GM03348 (cell line): ENCODE results near the gene ANKRD11.
A peak's percentile ranks its signal among the peaks of the same experiment; 100 is the strongest.
"Not testable (repeated sequence)": the region's sequence is repeated elsewhere in the genome, so short reads cannot be mapped to it uniquely, and the experiment has no call there.

Experiments
- DNase-seq: peaks from one replicate; pipeline ENCODE4 v3.0.0; 2012; ENCODE audit warnings: low spot score

Gene ANKRD11

DNA sequence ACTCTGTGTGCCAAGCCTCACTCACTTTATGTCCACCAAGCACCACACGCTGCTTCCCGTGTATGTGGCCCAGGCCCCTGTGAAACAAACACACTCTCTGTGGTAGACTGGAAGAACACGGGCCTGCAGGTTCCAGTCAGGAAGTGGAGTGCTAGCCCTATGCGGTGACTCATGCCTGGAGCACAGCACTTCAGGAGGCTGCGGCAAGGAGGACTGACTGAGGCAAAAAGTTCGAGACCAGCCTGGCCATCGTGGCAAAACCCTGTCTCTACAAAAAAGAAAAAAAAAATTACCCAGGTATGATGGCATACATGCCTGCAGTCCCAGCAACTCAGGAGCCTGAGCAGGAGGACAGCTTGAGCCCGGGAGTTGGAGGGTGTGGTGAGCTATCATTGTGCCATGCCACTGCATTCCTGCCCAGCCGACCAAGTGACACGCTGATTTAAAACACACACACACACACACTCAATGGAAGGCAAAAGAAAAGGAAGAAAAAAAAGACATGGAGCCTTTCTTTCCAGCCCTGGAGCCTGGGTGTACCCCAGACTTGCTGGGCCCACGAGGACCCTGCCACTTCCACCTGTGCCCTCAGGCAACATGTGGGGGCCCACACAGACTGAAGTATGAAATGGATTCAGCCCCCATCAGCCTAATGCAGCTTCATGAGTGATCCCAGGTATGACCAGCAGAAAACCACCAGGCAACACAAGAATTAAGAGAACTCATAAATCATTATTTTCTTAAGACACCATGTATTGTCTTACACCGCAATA lies 126.6 kb downstream of the ANKRD11 start:
- DNase-seq, result peak; percentile 66

DNA sequence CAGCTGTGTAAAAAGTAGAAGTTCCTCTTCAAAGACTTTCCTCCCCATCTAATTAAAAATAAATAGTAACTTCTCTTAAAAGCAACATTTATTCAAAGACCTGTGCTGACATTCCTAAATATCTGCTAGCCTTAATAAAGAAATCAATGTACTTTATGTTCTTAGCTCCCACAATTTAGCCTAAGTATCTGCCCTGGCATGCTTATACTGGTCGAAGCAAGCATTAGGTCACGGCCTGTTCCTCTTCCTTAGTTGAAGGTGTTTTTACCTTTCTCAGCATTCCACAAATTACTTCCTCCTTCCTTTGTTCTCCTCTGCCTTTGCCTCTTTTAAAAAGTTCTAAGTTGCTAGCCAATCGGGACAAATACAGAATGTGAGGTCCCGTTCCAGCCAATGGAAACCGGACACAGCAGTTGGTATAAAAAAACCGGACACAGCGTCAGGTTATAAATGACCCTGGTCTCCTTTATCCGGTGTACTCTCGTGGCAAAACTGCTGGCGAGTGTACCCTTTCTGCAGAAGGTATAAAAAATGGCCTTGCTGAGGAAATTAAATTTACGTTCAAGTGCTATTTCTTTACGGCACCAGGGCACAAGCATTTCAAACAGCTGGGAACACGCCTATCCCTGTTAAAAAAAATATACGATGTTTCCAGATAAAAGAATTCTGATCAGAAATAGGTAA lies 127.7 kb downstream of the ANKRD11 start:
- not testable (repeated sequence) for DNase-seq

DNA sequence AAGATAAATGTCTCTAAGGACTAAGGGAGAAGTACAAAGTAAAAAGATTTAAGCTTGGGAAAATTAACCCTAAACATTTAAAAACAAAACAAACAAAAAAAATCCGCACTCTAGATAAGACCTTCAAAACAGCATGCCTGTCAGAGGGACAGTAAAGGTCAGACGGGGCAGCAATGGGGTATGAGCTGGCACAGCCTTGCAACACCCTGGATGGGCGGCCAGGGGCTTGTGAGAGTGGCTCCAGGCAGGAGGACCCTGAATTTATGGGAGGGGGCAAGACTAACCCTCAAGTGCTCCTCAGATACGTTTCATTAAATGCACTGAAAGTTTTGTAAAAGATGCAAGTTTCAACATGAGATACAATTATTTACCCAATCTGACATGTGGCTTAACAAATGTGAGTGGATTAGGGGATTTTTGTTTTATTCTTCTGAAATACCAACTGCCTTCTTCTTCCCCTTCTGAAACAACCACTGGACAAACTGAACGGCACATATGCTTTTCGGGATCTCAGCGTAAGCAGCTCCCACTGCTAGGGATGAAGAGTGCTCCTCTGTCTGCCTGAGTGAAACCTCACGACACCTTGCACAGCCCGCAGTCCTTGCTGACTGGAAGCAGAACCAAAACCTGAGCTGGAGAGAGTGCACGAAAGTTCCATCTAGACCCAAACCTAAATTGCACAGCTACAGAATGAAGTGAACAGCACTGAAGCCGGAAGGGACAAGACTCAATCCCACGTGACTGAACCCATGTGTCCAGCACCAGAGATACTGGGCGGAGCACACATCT lies 128.4 kb downstream of the ANKRD11 start:
- DNase-seq, result no peak

DNA sequence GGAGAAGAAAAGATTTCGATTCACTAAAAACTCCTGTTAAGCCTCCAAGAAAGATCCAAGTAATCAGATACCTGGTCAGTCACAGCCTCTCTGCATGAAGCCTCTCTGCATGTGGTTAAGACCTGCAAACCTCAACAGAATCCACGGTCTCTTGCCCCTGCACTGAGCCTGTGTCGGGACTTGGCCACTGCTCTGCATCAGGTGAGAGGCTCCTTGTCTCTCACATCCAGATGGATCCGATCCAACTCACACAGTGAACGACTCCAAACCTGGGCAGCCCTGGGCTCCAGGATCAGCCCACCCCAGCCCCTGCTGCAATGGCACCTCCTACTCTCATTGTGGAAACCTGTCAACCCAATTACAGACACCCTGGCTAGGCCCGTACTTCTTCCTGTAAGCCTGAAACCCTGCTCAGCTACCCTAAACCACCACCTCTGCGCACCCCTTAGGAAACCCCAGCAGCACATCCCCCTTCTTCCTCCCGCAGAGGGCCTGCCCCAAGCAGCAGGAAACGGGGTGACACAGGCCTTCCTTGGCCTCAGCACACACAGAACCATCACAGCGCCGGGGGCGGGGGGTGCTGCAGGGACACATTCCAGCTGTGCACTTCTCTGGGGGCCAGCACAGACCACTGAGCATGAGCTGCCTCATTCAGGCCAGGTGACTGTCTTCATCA lies 129.5 kb downstream of the ANKRD11 start:
- DNase-seq, result no peak

DNA sequence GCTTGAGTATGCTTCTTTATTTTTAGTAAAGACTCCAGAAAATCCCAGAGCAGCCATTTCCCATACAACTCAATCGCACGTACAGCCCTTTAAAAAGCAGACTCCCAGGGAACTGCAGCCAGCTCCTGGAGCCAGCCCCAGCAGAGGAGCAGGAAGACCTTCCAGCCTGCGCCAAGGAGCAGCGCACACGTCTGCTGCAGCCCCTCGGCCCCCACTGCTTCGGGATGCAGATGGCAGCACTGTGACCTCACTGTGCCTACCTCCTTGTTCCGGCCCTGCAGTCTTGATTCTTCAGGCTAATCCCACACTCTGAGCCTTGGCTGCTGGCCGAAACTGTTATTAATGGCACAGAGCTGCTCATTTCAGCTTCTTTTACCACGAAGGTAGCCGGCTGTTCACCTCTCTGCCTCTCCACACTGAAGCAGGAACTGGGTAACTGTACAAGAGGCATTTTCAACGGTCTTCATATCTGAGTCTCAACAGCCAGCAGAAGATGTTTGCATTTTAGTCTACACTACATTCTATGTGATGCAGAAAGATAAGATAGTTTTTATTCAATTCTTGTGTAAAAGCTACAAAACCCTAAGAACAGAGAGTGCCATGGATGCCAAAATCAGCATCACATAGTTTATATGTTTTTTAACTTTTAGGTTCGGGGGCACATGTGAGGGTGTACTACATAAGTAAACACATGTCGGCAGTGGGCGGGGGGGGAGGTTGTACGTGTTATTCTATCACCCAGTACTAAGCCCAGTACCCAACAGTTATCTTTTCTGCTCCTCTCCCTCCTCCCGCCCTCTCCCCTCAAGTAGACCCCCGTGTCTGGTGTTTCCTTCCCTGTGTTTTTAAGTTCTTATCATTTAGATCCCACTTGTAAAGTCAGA lies 130.9 kb downstream of the ANKRD11 start:
- DNase-seq, result no peak

DNA sequence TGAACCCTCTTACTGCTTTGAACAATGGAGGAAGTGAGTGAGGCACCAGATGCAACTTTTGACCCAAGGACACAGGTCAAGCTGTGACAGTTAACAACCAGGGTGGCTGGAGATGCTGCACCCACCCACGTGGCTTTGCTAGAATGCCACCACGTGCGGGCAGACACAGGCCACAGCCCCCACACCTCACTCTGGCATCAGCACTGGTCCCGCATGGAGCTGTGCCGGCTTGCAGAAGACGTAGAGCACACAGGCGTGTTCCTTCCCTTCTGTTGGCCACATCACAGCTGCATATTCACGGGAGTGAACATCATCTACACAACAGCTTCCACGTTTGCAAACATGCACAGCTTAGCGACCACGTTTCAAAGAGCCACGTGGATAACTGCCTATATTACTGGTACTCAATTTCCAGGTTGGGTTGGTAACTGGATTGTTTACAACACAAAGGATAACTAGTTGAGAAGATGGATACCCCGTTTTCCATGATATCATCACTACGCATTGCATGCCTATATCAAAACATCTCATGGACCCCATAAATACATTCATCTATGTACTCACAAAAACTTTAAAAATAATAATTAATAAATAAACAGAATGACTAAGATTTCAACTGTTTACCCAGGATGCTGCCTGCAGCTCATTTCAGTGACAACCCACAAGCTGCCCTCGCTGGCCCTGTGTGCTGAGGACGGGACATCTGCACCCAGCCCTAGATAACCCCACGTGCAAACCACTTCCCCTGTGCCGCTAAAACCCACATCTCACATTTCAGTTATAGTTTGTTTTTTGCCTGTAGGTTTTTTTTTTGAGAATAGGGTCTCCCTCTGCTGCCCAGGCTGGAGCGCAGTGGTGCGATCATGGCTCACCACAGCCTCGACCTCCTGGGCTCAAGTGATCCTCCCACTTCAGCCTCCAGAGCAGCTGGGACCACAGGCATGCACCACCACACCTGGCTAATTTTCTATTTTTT lies 132.0 kb downstream of the ANKRD11 start:
- DNase-seq, result no peak

DNA sequence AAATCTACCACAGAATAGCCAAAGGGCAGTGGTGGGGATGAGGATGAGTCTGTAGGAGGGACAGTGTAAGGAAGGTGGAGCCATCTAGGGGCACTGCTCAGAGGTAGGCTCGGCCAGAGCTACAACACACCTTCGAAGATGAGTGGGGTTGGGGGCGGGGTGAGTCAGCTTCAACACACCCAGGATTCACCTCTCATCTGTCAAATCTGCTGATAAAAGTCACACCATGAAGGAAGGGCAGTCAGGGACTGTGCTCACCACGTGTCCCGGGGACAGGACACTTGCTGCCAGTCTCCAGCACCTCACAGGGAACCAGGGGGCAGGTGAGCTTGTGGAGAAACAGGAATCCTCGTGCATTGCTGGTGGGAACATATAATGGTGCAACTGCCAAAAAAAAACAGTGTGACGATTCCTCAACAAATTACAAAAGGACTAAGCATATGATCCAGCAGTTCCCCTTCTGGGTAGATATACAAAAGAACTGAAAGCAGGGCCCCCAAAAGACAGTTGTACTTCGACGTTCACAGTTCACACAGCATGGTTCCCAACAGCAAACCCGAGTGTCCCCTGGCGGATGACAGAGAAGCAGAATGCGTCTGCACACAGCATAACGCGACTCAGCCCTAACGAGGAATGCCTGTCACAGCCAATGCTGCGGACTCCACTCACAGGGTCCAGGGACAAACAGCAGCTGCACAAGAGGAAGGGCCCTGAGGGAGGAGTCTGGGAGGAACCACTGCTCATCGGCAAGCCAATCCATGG lies 133.1 kb downstream of the ANKRD11 start:
- no peak for DNase-seq

DNA sequence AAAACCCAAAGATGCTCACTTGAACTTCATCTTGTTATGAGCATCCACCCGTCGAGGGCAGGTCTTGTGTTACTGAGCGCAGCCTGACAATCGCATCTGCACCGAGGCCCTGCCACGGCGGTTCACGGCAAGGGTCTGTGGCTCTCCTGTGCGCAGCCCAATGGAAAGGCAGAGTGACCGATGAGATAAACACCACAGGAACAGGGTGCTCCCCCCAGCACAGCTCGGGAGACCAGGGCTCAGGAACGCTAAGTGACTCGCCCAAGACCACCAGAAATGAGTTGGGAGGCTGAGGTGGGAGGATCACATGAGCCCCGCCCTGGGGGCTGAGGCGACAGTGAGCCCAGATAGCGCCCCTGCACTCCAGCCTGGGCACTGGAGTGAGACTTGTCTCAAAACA lies 134.7 kb downstream of the ANKRD11 start:
- DNase-seq, result no peak

DNA sequence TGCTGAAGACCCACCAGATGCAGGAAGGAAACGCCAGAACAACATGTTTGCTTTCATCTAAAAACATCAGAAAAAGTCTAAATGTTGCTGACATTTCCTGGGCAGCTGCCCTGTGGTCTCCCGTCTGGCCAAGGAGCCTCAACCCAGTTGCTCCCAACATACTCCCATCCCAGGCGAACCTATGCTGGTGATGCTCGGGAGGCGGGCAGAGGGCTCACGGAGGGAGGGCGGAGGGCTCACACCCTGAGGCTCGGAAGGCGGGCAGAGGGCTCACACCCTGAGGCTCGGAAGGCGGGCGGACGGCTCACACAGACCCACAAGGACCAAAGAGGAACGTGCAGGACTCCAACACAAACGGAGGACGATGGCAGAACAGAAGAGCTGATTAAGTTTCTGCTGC lies 135.4 kb downstream of the ANKRD11 start:
- DNase-seq, result no peak

DNA sequence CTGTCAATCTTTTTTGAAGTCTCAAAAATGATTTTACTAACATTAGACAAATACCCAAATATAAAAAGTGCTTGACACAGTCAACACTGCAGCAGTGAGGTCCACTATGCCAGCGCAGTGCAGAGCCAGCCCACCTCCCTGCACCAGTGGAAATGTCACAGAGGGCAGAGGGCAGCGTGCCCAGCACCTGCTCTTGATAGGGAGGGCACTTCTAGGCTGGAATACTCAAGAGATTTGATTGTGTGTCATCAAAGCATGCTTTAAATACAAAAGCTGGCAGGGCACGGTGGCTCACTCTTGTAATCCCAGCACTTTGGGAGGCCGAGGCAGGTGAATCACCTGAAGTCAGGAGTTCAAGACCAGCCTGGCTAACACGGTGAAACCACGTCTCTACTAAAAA lies 136.0 kb downstream of the ANKRD11 start:
- DNase-seq, result no peak

DNA sequence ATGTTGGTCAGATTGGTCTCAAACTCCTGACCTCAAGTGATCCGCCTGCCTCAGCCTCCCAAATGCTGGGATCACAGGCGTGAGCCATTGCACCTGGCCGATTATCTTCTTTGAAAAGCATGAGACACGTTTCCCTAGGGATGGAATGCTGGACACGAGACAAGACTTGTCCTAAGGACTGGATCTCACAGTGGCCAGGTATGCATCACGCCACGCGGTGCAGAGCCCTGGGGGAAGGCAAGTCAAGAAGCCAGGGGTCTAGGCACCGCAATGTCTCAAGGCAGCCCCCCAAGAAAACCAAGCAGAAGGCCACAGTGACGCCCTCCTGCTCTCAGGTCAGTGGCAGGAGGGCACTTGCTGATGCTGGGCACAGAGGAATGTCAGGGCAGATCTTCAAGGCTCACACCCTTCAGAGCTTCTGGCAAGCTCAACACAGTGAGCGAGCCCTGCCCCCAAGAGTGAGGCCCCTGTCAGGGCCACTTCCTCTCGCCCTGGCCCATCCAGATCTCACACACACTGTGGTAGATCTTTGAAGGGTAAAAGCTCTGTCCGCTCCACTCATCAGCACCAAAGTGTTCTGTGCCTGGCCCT lies 138.2 kb downstream of the ANKRD11 start:
- no peak for DNase-seq

DNA sequence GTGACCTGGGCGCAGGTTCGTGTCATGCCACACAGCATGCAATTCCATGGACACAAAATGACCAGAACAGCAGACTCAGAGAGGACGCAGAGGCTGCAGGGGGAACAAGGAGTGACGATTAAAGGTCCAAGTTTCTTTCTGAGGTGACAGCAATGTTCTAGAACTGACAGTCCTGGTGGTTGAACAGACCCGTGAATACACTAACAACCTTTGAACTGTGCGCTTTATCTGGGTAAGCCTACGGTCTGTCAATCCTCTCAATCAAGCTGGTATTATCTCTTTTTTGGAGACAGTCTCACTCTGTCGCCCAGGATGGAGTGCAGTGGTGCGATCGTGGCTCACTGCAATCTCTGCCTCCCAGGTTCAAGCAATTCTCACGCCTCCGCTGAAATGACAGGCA lies 138.7 kb downstream of the ANKRD11 start:
- no peak for DNase-seq

DNA sequence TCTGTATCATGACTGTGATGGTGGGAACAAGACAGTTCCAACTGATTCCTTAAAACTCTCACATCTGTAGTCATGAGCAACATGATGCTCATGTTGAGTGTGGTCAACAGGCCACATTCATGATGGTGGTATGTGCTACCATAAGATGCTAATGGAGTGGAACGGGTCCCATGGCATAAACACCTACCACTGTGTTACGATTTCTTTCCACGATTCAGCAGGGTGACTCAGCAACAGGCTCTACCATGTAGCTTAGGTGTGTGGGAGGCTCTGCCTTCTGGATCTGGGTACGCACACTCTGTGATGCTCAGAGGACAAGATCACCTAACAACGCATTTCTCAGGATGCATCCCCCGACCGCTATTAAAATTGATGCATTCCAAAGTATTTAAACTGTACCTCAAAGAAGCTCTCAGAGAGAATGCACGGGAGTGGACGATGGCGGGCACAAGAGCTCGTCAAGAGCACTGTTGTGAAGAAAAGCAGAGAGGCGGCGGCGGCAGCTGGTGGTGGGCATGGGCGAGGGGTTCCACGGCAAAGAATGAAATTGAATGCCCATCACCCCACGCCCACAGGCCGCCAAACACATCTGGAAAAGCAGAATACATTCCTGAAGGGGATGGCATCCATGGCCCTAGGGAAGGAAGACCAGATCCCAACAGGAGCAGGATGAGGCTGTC lies 139.5 kb downstream of the ANKRD11 start:
- DNase-seq, result no peak

DNA sequence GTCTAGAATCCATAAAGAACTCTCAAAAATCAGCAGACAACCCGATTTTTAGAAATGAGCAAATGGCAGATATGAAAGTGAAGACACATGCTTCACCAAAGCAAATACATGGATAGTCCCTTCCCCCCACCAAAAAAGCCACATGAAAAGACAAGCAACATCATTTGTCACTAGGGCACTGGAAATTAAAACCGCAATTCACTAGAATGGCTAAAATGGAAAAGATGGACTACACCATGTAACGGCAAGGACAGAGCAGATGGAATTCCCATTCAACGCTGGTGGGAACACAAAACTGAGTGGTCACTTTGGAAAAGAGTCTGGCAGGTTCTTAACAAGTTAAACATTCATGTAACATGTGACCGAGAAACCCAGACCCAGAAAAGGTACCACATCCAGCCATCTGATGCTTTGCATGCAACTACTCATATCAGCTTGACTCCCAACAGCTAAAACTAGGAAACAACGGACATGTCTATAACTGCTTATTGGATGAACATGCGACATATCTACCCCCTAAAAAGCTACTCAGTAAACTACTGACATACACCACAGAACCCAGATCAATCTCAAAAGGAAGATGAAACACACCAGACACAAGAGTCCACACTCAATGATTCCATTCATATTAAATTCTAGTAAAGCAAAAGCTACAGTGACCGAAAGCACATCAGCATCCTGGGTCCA lies 140.3 kb downstream of the ANKRD11 start:
- no peak for DNase-seq

DNA sequence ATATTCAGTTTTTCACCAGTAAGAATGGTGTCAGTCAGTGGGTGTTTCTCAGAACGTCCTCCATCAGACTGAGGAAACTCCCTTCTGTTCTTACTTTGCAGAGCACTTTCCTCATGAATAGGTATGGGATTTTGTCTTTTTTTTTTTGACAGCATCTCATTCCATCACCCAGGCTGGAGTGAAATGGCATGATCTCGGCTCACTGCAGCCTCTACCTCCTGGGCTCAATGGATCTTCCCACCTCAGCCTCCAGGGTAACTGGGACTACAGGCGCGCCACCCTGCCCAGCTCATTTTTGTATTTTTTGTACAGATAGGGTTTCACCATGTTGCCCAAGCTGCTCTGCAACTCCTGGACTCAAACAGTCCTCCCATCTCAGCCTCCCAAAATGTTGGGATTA lies 142.6 kb downstream of the ANKRD11 start:
- DNase-seq, result no peak

DNA sequence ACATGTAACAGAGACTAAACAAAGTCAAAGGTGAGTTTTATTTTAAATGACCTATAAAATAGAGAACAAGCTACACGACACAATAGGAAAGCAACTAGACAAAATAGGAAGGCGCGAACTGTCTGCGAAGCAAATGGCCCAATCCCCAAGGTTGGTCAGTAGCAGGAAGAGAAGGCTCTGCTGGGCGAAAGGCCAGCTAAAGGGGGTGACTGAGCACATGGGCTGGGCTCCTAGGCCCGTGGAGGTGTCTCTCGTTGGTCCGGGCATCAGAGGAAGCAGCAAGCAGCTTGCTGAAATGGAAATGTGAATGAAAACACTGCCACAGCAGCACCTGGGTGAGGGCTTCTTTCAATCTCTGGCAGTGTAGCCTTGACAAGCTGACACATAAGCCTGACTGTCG lies 143.5 kb downstream of the ANKRD11 start:
- DNase-seq, result no peak

DNA sequence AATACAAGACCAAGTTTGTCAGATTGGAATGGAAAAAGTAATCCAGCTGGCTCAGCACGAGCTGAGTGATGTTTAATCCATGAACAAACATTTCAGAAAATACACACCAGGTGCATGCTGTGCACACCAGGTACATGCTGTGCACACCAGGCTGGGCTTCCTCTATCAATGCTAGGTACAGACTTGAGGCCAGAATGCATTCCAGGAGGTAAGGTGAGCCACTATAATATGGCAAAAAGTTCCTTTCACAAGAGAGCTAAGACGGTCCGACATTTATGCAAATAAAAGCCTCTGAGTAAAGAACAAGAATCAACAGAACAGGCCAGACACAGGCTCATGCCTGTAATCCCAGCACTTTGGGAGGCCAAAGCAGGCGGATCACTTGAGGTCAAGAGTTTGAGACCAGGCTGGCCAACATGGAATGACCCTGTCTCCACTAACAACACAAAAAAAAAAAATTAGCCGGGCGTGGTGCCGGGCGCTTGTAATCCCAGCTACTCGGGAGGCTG lies 144.7 kb downstream of the ANKRD11 start:
- DNase-seq, result no peak
